GM12865 (cell line): ENCODE results near the gene ARHGEF12.

Source experiments
- DNase-seq: peaks from one replicate; pipeline ENCODE4 v3.0.0; 2010; ENCODE audit warnings: low read depth
- H3K4me3 ChIP-seq: 2 replicates; pipeline ENCODE4 v1.5.1; 2011; ENCODE audit warnings: mild to moderate bottlenecking, low read depth, low read length, control low read depth
- TF ChIP-seq, protein P1 (sequence below): IDR thresholded peaks from 2 replicates; pipeline ENCODE4 v1.5.1; 2011; ENCODE audit warnings: low read length, control low read depth, low read depth, inconsistent platforms; ENCODE audit not compliant: insufficient read depth; ENCODE audit errors: missing control alignments

Gene ARHGEF12

DNA sequence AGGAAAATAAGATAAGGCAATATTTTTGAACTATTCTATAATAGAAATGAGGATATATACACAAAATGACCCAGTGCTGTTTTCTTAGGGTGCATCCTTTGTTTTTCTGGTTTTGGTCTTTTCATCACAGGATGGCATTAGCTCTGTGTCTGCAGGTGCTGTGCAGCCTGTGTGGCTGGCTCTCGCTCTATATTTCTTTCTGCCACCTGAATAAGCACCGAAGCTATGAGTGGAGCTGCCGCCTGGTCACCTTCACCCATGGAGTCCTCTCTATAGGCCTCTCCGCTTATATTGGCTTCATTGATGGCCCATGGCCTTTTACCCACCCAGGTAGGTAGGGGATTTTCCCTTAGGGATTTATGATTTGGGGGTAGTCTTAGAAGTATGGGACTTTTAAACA is 8.9 kb upstream of the ARHGEF12 start:
- TF ChIP-seq, protein P1, sequence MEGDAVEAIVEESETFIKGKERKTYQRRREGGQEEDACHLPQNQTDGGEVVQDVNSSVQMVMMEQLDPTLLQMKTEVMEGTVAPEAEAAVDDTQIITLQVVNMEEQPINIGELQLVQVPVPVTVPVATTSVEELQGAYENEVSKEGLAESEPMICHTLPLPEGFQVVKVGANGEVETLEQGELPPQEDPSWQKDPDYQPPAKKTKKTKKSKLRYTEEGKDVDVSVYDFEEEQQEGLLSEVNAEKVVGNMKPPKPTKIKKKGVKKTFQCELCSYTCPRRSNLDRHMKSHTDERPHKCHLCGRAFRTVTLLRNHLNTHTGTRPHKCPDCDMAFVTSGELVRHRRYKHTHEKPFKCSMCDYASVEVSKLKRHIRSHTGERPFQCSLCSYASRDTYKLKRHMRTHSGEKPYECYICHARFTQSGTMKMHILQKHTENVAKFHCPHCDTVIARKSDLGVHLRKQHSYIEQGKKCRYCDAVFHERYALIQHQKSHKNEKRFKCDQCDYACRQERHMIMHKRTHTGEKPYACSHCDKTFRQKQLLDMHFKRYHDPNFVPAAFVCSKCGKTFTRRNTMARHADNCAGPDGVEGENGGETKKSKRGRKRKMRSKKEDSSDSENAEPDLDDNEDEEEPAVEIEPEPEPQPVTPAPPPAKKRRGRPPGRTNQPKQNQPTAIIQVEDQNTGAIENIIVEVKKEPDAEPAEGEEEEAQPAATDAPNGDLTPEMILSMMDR = no peak
- no peak for DNase-seq
- no peak overlapping the region for H3K4me3 ChIP-seq

DNA sequence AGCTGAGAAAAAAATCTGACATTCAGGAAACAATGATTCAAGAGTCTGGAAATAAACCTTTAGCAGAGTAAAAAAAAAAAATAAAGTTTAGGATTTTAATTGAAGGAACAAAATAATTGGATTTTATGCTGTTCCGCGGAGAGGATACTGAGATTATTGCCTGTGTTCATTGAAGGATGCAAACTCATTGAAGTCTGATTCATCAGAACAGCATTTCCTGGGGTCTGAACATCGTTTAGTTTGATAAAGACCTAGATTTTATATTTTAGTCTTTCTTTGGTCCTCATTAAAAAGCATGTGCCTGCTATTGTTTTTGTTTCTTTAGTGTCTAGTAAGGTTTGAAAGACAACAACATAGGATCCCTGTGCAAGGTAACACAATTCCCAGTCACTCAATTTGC is 6.7 kb upstream of the ARHGEF12 start:
- TF ChIP-seq, protein P1 = no peak
- H3K4me3 ChIP-seq = no peak overlapping the region
- DNase-seq = no peak

DNA sequence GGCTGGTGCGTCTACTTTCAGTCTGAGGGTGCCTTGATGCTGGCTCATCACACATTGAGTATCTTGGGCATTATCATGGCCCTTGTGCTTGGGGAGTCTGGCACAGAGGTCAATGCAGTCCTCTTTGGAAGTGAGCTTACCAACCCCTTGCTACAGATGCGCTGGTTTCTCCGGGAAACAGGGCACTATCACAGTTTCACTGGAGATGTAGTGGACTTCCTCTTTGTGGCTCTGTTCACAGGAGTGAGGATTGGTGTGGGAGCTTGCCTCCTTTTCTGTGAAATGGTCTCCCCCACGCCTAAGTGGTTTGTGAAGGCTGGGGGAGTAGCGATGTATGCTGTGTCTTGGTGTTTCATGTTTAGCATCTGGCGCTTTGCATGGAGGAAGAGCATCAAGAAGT is 6.2 kb upstream of the ARHGEF12 start:
- H3K4me3 ChIP-seq = no peak overlapping the region
- TF ChIP-seq, protein P1 = no peak
- DNase-seq = no peak

DNA sequence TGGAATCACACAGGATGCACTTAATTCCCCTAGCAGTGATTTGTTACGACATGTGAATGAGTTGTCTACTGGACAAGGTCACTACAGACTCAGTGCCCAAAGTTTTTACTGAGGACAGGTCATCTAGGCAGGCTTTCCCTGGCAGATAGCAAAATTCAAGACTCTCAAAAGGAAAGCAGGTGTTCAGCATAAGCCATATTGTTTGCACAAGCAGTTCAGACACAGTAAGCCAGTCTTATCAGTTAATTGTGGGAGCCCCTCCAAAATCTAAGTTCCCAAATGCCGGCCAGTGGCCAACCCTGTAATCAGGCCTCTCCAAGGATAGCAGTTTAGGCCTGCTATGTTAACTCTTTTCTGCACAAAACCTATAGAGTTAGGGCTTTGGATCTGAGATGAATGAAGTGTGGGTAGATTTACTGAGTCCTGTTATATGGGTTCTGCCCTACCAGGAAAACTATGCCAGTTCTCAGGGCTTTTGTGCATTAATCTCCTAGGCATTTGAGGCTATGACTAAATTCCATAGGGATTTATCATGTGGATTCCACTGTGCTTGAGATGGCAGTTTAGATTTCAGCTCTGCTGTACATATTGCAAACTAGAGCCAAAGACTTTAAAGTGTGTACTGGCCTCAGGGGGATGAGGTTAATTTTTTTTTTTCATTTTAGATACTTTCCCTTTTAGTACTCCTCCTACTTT is 4.8 kb upstream of the ARHGEF12 start:
- no peak overlapping the region for H3K4me3 ChIP-seq
- DNase-seq = no peak
- TF ChIP-seq, protein P1 = no peak

DNA sequence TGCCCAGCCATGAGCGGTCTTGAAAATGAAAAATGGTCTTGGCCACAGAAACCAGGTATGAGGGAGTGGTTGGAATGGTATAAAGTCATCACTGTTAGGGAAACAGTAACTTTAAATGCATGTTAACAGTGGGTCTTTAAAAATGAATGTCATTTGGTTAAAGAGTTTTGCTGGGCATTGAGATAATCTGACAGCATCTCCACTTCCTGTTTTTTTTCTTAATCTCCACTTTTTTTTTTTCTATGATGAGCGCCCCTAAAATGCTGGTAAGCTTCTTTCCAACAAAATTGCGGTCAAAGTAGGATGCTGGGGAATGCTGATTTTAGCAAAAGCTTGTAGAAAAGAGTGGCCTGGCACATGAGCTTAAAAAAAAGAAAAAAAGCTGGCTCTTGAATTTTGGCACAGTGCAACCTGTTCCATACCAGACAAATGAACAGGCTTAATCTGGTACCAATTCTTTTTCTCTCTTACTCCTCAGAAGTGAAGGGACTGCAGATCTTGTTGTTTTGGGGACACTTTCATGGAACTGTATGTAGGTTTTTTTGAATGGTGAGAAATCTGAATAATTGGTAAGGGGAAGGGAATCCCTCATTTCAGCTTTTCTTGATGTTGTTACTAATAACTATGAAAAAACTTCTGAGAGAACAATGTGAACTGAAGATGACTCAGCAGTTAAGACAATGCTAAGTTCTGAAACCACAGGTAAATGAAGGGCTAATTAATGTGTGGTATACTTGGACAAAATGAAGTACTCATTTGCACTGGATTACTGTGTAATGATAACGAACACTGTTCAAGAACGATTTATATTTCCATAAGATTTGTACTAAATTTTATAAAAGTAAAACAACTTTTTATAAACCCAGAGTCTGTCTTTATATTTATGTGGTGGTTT is 3.1 kb upstream of the ARHGEF12 start:
- TF ChIP-seq, protein P1 = no peak
- H3K4me3 ChIP-seq = no peak overlapping the region
- DNase-seq = no peak

DNA sequence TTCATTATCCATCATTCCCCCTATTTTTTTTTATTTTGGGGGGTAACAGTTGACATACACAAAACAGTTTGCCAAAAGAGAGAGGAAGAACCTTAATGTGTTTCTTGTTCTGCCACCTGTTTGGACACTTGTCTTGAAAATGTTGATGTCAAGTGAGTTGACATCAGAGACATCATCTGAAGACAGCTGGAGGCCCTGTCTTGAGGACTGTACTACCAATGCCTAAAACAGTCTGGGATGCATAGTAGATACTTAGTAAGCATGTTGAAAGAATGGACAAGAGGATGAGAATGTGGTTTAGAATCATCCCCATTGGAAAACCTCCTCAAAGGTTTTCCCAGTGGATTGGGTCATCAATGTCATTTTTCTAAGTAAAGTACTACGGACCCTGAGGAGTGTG is 2.4 kb upstream of the ARHGEF12 start:
- no peak overlapping the region for H3K4me3 ChIP-seq
- DNase-seq = no peak
- TF ChIP-seq, protein P1 = no peak
